MCF 10A (cell line): ENCODE data around the gene RNF125. TPM values are rescaled to one million over a fixed set of nuclear protein-coding genes. Genes with fewer than 3 reads are reported as not detected.
A peak's percentile ranks its signal among the peaks of the same experiment; 100 is the strongest.
"Not testable (repeated sequence)": the region's sequence is repeated elsewhere in the genome, so short reads cannot be mapped to it uniquely, and the experiment has no call there.

Experiments used
- BruUV-seq: library from RNA; stranded (reverse); fragments of 400-500 nt; replicated peaks from 2 replicates; lab custom pipeline; 2021; lab: Mats Ljungman, UMichigan
- CTCF ChIA-PET: fragments of 300-600 bp; sonication (Branson Sonifier 250); formaldehyde crosslinking; extraction: SDS; loops from one replicate; lab custom pipeline; 2021; ENCODE audit warnings: antibody characterized with exemption, inconsistent platforms; lab: Yijun Ruan, JAX
- POLR2A ChIA-PET: fragments of 300-600, 350-650 bp; sonication (Branson Sonifier 250); formaldehyde crosslinking; extraction: SDS; loops from one replicate; lab custom pipeline; 2020; ENCODE audit warnings: antibody characterized with exemption, inconsistent platforms; lab: Yijun Ruan, JAX
- DNase-seq: peaks from one replicate; pipeline ENCODE4 v3.0.0-alpha.2; 2018; ENCODE audit not compliant: unreplicated experiment
- H3K27ac Mint-ChIP-seq: one replicate; pipeline ENCODE4 v1.8.0; 2022; ENCODE audit warnings: mild to moderate bottlenecking, low read depth, mixed read lengths; ENCODE audit not compliant: unreplicated experiment
- H3K27me3 Mint-ChIP-seq: one replicate; pipeline ENCODE4 v1.8.0; 2022; ENCODE audit warnings: mixed read lengths; ENCODE audit not compliant: insufficient read depth, unreplicated experiment
- H3K36me3 Mint-ChIP-seq: one replicate; pipeline ENCODE4 v1.8.0; 2022; ENCODE audit warnings: mild to moderate bottlenecking, moderate library complexity, mixed read lengths; ENCODE audit not compliant: insufficient read depth, unreplicated experiment
- H3K4me1 Mint-ChIP-seq: one replicate; pipeline ENCODE4 v1.8.0; 2022; ENCODE audit warnings: mixed read lengths; ENCODE audit not compliant: insufficient read depth, unreplicated experiment
- H3K4me3 Mint-ChIP-seq: one replicate; pipeline ENCODE4 v1.8.0; 2022; ENCODE audit warnings: mild to moderate bottlenecking, moderate library complexity, mixed read lengths; ENCODE audit not compliant: unreplicated experiment
- H3K9me3 Mint-ChIP-seq: one replicate; pipeline ENCODE4 v1.8.0; 2022; ENCODE audit warnings: mixed read lengths; ENCODE audit not compliant: unreplicated experiment
- CTCF ChIP-seq: fragments of 200-600 bp; IDR thresholded peaks from one replicate; pipeline ENCODE4 v1.8.0; 2022; ENCODE audit warnings: antibody characterized with exemption, mild to moderate bottlenecking; ENCODE audit not compliant: unreplicated experiment
- intact Hi-C: fragments of 100-400 bp; cut with micrococcal nuclease; formaldehyde crosslinking; loops from 2 replicates; pipeline ENCODE4 v1.14.1; 2022
- total RNA-seq: library from RNA; stranded (reverse); gene quantifications from 2 replicates; pipeline ENCODE4 v1.2.3, GENCODE V29; 2022

RNF125 gene
- total RNA-seq, 1 experiment from 2014 or later, result 6.2 TPM

- Mint-ChIP-seq H3K4me1 (peaks cover 7% of the 10 kb centered on the region), H3K27me3 (no peaks in the 10 kb centered on the region), H3K4me3 (no peak overlapping the region), H3K27ac (no peak overlapping the region), H3K36me3 (no peaks in the 10 kb centered on the region), H3K9me3 (no peaks in the 10 kb centered on the region)
- intact Hi-C loops, result no loop called here
- BruUV-seq, result no TSS peak
- POLR2A ChIA-PET, result no interaction called here
- no peak for TF ChIP-seq CTCF
- CTCF ChIA-PET, result interaction anchor here (0.6 kb wide), 1 partner anchor 35 kb away, joined by 4 read pairs; no protein-coding TSS in a partner anchor
- DNase-seq, result no peak
Measured at GRCh38 chr18:32011193-32011592, 7.4 kb upstream of the RNF125 start.

GRCh38 chr18:32019251-32019948, 775 bp downstream of the RNF125 start:
- intact Hi-C loops, result loop anchor here (2.0 to 5.0 kb wide), 3 partner anchors 53 to 77 kb away; partner anchors contain the start of gene TRAPPC8
- ChIA-PET POLR2A (interaction anchor here (0.6 to 2.5 kb wide), 16 partner anchors 10 to 532 kb away, joined by 3 to 92 read pairs (median 4); partner anchors contain the start of genes RNF138 and TRAPPC8), CTCF (interaction anchor here (0.5 to 3.0 kb wide), 12 partner anchors 24 to 458 kb away, joined by 3 to 22 read pairs (median 4); partner anchors contain the start of gene TRAPPC8)
- BruUV-seq, result TSS peak; percentile 44
- peaks cover 11% of the 10 kb centered on the region for H3K4me1 Mint-ChIP-seq
- H3K4me3 Mint-ChIP-seq, result peak overlapping the region; percentile 88
- H3K36me3 Mint-ChIP-seq, result no peaks in the 10 kb centered on the region
- peak overlapping the region; percentile 27 for H3K27ac Mint-ChIP-seq
- no peak for TF ChIP-seq CTCF
- no peaks in the 10 kb centered on the region for H3K27me3 Mint-ChIP-seq
- H3K9me3 Mint-ChIP-seq, result no peaks in the 10 kb centered on the region
- peak; percentile 51 for DNase-seq

GRCh38 chr18:32019949-32020625, 1.5 kb downstream of the RNF125 start:
- H3K27me3 Mint-ChIP-seq, H3K27ac Mint-ChIP-seq, BruUV-seq, DNase-seq, H3K36me3 Mint-ChIP-seq, H3K9me3 Mint-ChIP-seq: not testable (repeated sequence)
- peaks cover 11% of the 10 kb centered on the region for H3K4me1 Mint-ChIP-seq
- CTCF ChIA-PET, result interaction anchor here (0.6 to 3.0 kb wide), 6 partner anchors 24 to 77 kb away, joined by 3 to 22 read pairs (median 4); partner anchors contain the start of gene TRAPPC8
- H3K4me3 Mint-ChIP-seq, result peak overlapping the region; percentile 88
- POLR2A ChIA-PET, result interaction anchor here (0.6 to 2.5 kb wide), 8 partner anchors 37 to 77 kb away, joined by 3 to 92 read pairs (median 10); partner anchors contain the start of genes RNF138 and TRAPPC8
- intact Hi-C loops, result loop anchor here (2.0 to 5.0 kb wide), 3 partner anchors 53 to 77 kb away; partner anchors contain the start of gene TRAPPC8

GRCh38 chr18:32021756-32022564, 3.3 kb downstream of the RNF125 start:
- H3K4me3 Mint-ChIP-seq, result no peak overlapping the region
- no peaks in the 10 kb centered on the region for H3K9me3 Mint-ChIP-seq
- no peak for TF ChIP-seq CTCF
- no peaks in the 10 kb centered on the region for H3K36me3 Mint-ChIP-seq
- intact Hi-C loops, result no loop called here
- no peak for DNase-seq
- peaks cover 11% of the 10 kb centered on the region for H3K4me1 Mint-ChIP-seq
- TSS peak; percentile 9 for BruUV-seq
- no peaks in the 10 kb centered on the region for H3K27me3 Mint-ChIP-seq
- CTCF ChIA-PET, result interaction anchor here (0.8 to 1.4 kb wide), 4 partner anchors 28 to 79 kb away, joined by 3 read pairs; partner anchors contain the start of gene TRAPPC8
- POLR2A ChIA-PET, result interaction anchor here (0.8 to 2.2 kb wide), 3 partner anchors 51 to 79 kb away, joined by 4 to 9 read pairs (median 4); partner anchors contain the start of genes RNF138 and TRAPPC8
- no peak overlapping the region for H3K27ac Mint-ChIP-seq
